ENCODE data around the gene MAPKAP1. TPM values are rescaled to one million over a fixed set of nuclear protein-coding genes. Genes with fewer than 3 reads are reported as not detected.

MAPKAP1 gene
- polyA plus RNA-seq, 1 donor from 2014 or later = 57.5 TPM

DNA sequence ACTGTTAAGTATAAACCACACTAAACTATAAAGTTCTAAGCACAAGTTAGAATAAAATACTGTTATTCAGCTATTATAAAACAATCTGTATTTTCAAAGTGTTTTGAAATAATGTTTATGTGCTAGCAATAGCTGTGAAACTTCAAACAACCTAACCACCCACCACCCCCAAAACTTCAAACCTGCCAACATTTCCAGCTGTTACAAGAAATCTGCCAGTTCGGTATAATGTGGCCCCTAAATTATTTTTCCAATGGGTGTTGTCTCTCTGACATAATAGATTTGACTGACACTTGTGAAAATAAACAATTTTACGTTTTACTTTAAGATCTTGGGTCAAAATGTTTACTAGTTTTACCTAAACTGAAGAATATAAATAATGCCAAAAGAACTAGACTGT lies 24.7 kb downstream of the MAPKAP1 start:
- Histone ChIP-seq H3K79me2 (replicated peaks; ENCODE audit: insufficient read depth, low read length) (peaks cover 8% of the 10 kb centered on the region), H3K27ac (ENCODE audit: low read length) (no peak overlapping the region)

GRCh38 chr9:125681657-125682056 lies 25.4 kb downstream of the MAPKAP1 start:
- H3K27me3 ChIP-seq (ENCODE audit: insufficient read depth, low read depth, low read length) = no peaks in the 10 kb centered on the region
- no peaks in the 10 kb centered on the region for H3K9me3 ChIP-seq (ENCODE audit: low read length)
- H3K36me3 ChIP-seq (ENCODE audit: insufficient read depth, low read length) = no peaks in the 10 kb centered on the region
- no peaks in the 10 kb centered on the region for H3K9me2 ChIP-seq (ENCODE audit: insufficient read depth, low read length)
- H2AFZ ChIP-seq (ENCODE audit: low read depth, low read length) = no peak overlapping the region
- H3K4me2 ChIP-seq (ENCODE audit: low read length) = no peak overlapping the region
- no peak overlapping the region for H3K9ac ChIP-seq (ENCODE audit: low read length)
- no peaks in the 10 kb centered on the region for H4K20me1 ChIP-seq (ENCODE audit: insufficient read depth)
- no peaks in the 10 kb centered on the region for H3F3A ChIP-seq (ENCODE audit: insufficient read depth, low read length, poor library complexity, severe bottlenecking)
- H3K79me2 ChIP-seq (replicated peaks; ENCODE audit: insufficient read depth, low read length) = peaks cover 8% of the 10 kb centered on the region
- H3K4me3 ChIP-seq (ENCODE audit: low read length) = no peak overlapping the region
- no peak overlapping the region for H3K27ac ChIP-seq (ENCODE audit: low read length)
- TF ChIP-seq REST (IDR thresholded peaks at IDR 0.05; ENCODE audit: borderline replicate concordance) (no peak), EZH2 (IDR thresholded peaks at IDR 0.05; ENCODE audit: borderline replicate concordance, insufficient read depth, low read length, poor library complexity, severe bottlenecking) (no peak), POLR2AphosphoS5 (IDR thresholded peaks at IDR 0.05) (no peak), RAD21 (conservative IDR thresholded peaks at IDR 0.05) (no peak), TAF1 (IDR thresholded peaks at IDR 0.05; ENCODE audit: low read depth) (no peak), EP300 (conservative IDR thresholded peaks at IDR 0.05; ENCODE audit: poor library complexity, severe bottlenecking) (no peak), SMC3 (conservative IDR thresholded peaks at IDR 0.05; ENCODE audit: poor library complexity) (no peak)
- TF ChIP-seq, protein P1, sequence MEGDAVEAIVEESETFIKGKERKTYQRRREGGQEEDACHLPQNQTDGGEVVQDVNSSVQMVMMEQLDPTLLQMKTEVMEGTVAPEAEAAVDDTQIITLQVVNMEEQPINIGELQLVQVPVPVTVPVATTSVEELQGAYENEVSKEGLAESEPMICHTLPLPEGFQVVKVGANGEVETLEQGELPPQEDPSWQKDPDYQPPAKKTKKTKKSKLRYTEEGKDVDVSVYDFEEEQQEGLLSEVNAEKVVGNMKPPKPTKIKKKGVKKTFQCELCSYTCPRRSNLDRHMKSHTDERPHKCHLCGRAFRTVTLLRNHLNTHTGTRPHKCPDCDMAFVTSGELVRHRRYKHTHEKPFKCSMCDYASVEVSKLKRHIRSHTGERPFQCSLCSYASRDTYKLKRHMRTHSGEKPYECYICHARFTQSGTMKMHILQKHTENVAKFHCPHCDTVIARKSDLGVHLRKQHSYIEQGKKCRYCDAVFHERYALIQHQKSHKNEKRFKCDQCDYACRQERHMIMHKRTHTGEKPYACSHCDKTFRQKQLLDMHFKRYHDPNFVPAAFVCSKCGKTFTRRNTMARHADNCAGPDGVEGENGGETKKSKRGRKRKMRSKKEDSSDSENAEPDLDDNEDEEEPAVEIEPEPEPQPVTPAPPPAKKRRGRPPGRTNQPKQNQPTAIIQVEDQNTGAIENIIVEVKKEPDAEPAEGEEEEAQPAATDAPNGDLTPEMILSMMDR (IDR thresholded peaks at IDR 0.05; ENCODE audit: poor library complexity, severe bottlenecking) = no peak

More for the DNA sequence above, 24.7 kb downstream of the MAPKAP1 start:
- Histone ChIP-seq H3K4me2 (ENCODE audit: low read length) (no peak overlapping the region), H3K4me3 (ENCODE audit: low read length) (no peak overlapping the region), H3F3A (ENCODE audit: insufficient read depth, low read length, poor library complexity, severe bottlenecking) (no peaks in the 10 kb centered on the region), H2AFZ (ENCODE audit: low read depth, low read length) (no peak overlapping the region), H3K9ac (ENCODE audit: low read length) (no peak overlapping the region), H3K9me2 (ENCODE audit: insufficient read depth, low read length) (no peaks in the 10 kb centered on the region), H4K20me1 (ENCODE audit: insufficient read depth) (no peaks in the 10 kb centered on the region), H3K36me3 (ENCODE audit: insufficient read depth, low read length) (no peaks in the 10 kb centered on the region), H3K27me3 (ENCODE audit: insufficient read depth, low read depth, low read length) (no peaks in the 10 kb centered on the region), H3K9me3 (ENCODE audit: low read length) (no peaks in the 10 kb centered on the region)
- no peak for TF ChIP-seq RAD21 (conservative IDR thresholded peaks at IDR 0.05)
- no peak for TF ChIP-seq TAF1 (IDR thresholded peaks at IDR 0.05; ENCODE audit: low read depth)
- TF ChIP-seq REST (IDR thresholded peaks at IDR 0.05; ENCODE audit: borderline replicate concordance) = no peak
- no peak for TF ChIP-seq SMC3 (conservative IDR thresholded peaks at IDR 0.05; ENCODE audit: poor library complexity)
- TF ChIP-seq EZH2 (IDR thresholded peaks at IDR 0.05; ENCODE audit: borderline replicate concordance, insufficient read depth, low read length, poor library complexity, severe bottlenecking) = no peak
- no peak for TF ChIP-seq MXI1 (conservative IDR thresholded peaks at IDR 0.05; ENCODE audit: poor library complexity, severe bottlenecking)
- TF ChIP-seq POLR2AphosphoS5 (IDR thresholded peaks at IDR 0.05) = no peak
- TF ChIP-seq EP300 (conservative IDR thresholded peaks at IDR 0.05; ENCODE audit: poor library complexity, severe bottlenecking) = no peak
- TF ChIP-seq, protein P1 (IDR thresholded peaks at IDR 0.05; ENCODE audit: poor library complexity, severe bottlenecking) = no peak
